Dedifferentiated amniotic fluid mesenchymal stem cell (primary cell): ENCODE measurements around the gene AVPI1.
"Not testable (repeated sequence)": the region's sequence is repeated elsewhere in the genome, so short reads cannot be mapped to it uniquely, and the experiment has no call there.

ENCODE experiments used
- DNase-seq: peaks from one replicate; pipeline ENCODE4 v3.0.0-alpha.2; 2016; ENCODE audit errors: extremely low spot score

AVPI1 gene

GRCh38 chr10:97682042-97682441 lies 5.0 kb downstream of the AVPI1 start:
- no peak for DNase-seq

- DNase-seq: no peak
These were observed 7.4 kb downstream of the AVPI1 start for GRCh38 chr10:97679594-97679993.

GRCh38 chr10:97676770-97677581 lies 10.1 kb downstream of the AVPI1 start:
- peak; percentile 36 for DNase-seq

GRCh38 chr10:97675222-97675621 lies 11.8 kb downstream of the AVPI1 start:
- no peak for DNase-seq

- DNase-seq: no peak
These were observed 13.1 kb downstream of the AVPI1 start for GRCh38 chr10:97673736-97674525.

- DNase-seq: no peak
These were observed 17.5 kb downstream of the AVPI1 start for GRCh38 chr10:97669571-97669970.

- no peak for DNase-seq
These were observed 19.6 kb downstream of the AVPI1 start for GRCh38 chr10:97667463-97667862.

- no peak for DNase-seq
These were observed 20.0 kb downstream of the AVPI1 start for GRCh38 chr10:97666992-97667391.

- DNase-seq: no peak
These were observed 22.7 kb downstream of the AVPI1 start for GRCh38 chr10:97664282-97664850.

- no peak for DNase-seq
These were observed 27.5 kb downstream of the AVPI1 start for GRCh38 chr10:97659589-97659988.

- DNase-seq: no peak
These were observed 30.3 kb downstream of the AVPI1 start for GRCh38 chr10:97656777-97657176.

- DNase-seq: no peak
These were observed 35.3 kb downstream of the AVPI1 start for GRCh38 chr10:97651773-97652172.

GRCh38 chr10:97650726-97651125 lies 36.3 kb downstream of the AVPI1 start:
- no peak for DNase-seq

GRCh38 chr10:97649405-97649750 lies 37.7 kb downstream of the AVPI1 start:
- DNase-seq: not testable (repeated sequence)

- peak; percentile 76 for DNase-seq
These were observed 38.3 kb downstream of the AVPI1 start for GRCh38 chr10:97648562-97649404.

GRCh38 chr10:97647556-97647955 lies 39.5 kb downstream of the AVPI1 start:
- DNase-seq: no peak

- DNase-seq: no peak
These were observed 42.1 kb downstream of the AVPI1 start for GRCh38 chr10:97644936-97645335.

- DNase-seq: no peak
These were observed 43.5 kb downstream of the AVPI1 start for GRCh38 chr10:97643441-97643985.

- DNase-seq: not testable (repeated sequence)
These were observed 44.4 kb downstream of the AVPI1 start for GRCh38 chr10:97642471-97643159.

- DNase-seq: peak; percentile 23
These were observed 45.9 kb downstream of the AVPI1 start for GRCh38 chr10:97640868-97641811.
